Forelimb muscle (tissue), 1 donor: ENCODE measurements around the gene NOP10. TPM values are rescaled to one million over a fixed set of nuclear protein-coding genes. Genes with fewer than 3 reads are reported as not detected.

Experiments
- DNase-seq: peaks from one replicate; pipeline ENCODE4 v3.0.0-alpha.2; 2013; ENCODE audit warnings: low read depth
- polyA plus RNA-seq: library from polyadenylated mRNA; unstranded; fragments of 120-200 nt; gene quantifications from one replicate; pipeline ENCODE4 v1.2.1, GENCODE V29; 2013; ENCODE audit not compliant: insufficient read length

Gene NOP10
- polyA plus RNA-seq, 1 donor = 91.4 TPM

GRCh38 chr15:34332553-34333120 is 10.3 kb downstream of the NOP10 start:
- no peak for DNase-seq

- no peak for DNase-seq
Measured at GRCh38 chr15:34331809-34332208, 11.1 kb downstream of the NOP10 start.

- DNase-seq = no peak
Measured at GRCh38 chr15:34330279-34330678, 12.7 kb downstream of the NOP10 start.

GRCh38 chr15:34329006-34329405 is 13.9 kb downstream of the NOP10 start:
- DNase-seq = no peak

GRCh38 chr15:34327906-34328305 is 15.0 kb downstream of the NOP10 start:
- DNase-seq = no peak

- no peak for DNase-seq
Measured at GRCh38 chr15:34325368-34325767, 17.6 kb downstream of the NOP10 start.

GRCh38 chr15:34324933-34325332 is 18.0 kb downstream of the NOP10 start:
- no peak for DNase-seq

GRCh38 chr15:34323217-34323616 is 19.7 kb downstream of the NOP10 start:
- DNase-seq = no peak

GRCh38 chr15:34318277-34319079 is 24.5 kb downstream of the NOP10 start:
- no peak for DNase-seq

GRCh38 chr15:34314491-34315490 is 28.1 kb downstream of the NOP10 start:
- no peak for DNase-seq

- no peak for DNase-seq
Measured at GRCh38 chr15:34311563-34311962, 31.4 kb downstream of the NOP10 start.

- DNase-seq = no peak
Measured at GRCh38 chr15:34304613-34305012, 38.3 kb downstream of the NOP10 start.

- no peak for DNase-seq
Measured at GRCh38 chr15:34301058-34301457, 41.9 kb downstream of the NOP10 start.

- DNase-seq = no peak
Measured at GRCh38 chr15:34297059-34297458, 45.9 kb downstream of the NOP10 start.

- DNase-seq = no peak
Measured at GRCh38 chr15:34292621-34293020, 50.3 kb downstream of the NOP10 start.

Other genes starting within 250 kb of the NOP10 start
- 46.1 TPM for gene EMC7, start 241.3 kb downstream of the NOP10 start, polyA plus RNA-seq
- 2.2 TPM for gene PGBD4, start 241.1 kb downstream of the NOP10 start, polyA plus RNA-seq
- gene KATNBL1, start 133.0 kb downstream of the NOP10 start, polyA plus RNA-seq = 114 TPM
- 70.1 TPM for gene EMC4, start 118.1 kb downstream of the NOP10 start, polyA plus RNA-seq
- 19.1 TPM for gene SLC12A6, start 5.4 kb downstream of the NOP10 start, polyA plus RNA-seq
- gene NUTM1, start 179 bp upstream of the NOP10 start, polyA plus RNA-seq = not detected
- 34.9 TPM for gene LPCAT4, start 24.1 kb upstream of the NOP10 start, polyA plus RNA-seq
- 66.0 TPM for gene GOLGA8A, start 94.7 kb upstream of the NOP10 start, polyA plus RNA-seq
- gene GOLGA8B, start 240.5 kb upstream of the NOP10 start, polyA plus RNA-seq = 35.1 TPM